Adrenal gland (tissue), 12 donors: Measurements from ENCODE around the gene JAZF1. TPM values are rescaled to one million over a fixed set of nuclear protein-coding genes. Genes with fewer than 3 reads are reported as not detected.

Experiments
- DNase-seq, 7 donors: peaks; one replicate each; pipeline ENCODE4 v3.0.0-alpha.2; 2019 to 2020
- H3K27ac ChIP-seq, 5 donors: fragments of 200-600 bp; sonication (generic) in 4 of 5; 1 replicate in 3 of 5; 2 replicates in 2 of 5; pipeline versions ENCODE4 v1.5.1 to v1.8.0; 2016 to 2020; ENCODE audit warnings: mild to moderate bottlenecking in 1 of 5
- H3K27me3 ChIP-seq: fragments of 200-600 bp; 2 replicates; pipeline ENCODE4 v1.8.0; 2021
- H3K36me3 ChIP-seq, 2 donors: fragments of 200-600 bp; replicated peaks in 1 of 2; 1 replicate in 1 of 2; 2 replicates in 1 of 2; pipeline versions ENCODE4 v1.5.1 to v1.8.0; 2018 to 2022
- H3K4me1 ChIP-seq, 2 donors: fragments of 200-600 bp; replicated peaks in 1 of 2; 1 replicate in 1 of 2; 2 replicates in 1 of 2; pipeline versions ENCODE4 v1.5.1 to v1.8.0; 2018 to 2021
- H3K4me3 ChIP-seq, 4 donors: fragments of 200-600 bp; sonication (generic) in 3 of 4; one replicate each; pipeline ENCODE4 v1.5.1; 2016 to 2018
- H3K9me3 ChIP-seq, 3 donors: fragments of 200-600 bp; sonication (generic) in 1 of 3; replicated peaks in 1 of 3; 1 replicate in 2 of 3; 2 replicates in 1 of 3; pipeline versions ENCODE4 v1.5.1 to v1.8.0; 2016 to 2021
- CTCF ChIP-seq, 6 experiments: fragments of 450-650 bp in 4 of 6; fragments of 200-600 bp in 2 of 6; sonication (generic) in 1 of 6; IDR thresholded peaks; 1 replicate in 5 of 6; 2 replicates in 1 of 6; pipeline versions ENCODE4 v1.5.1 to v1.8.0; 2016 to 2021; ENCODE audit warnings: antibody characterized with exemption in 6 of 6, mild to moderate bottlenecking in 2 of 6, moderate library complexity in 1 of 6
- POLR2A ChIP-seq, 2 donors: fragments of 450-650 bp; IDR thresholded peaks; one replicate each; pipeline ENCODE4 v1.6.1; 2017; ENCODE audit warnings: antibody characterized with exemption in 2 of 2, mild to moderate bottlenecking in 2 of 2, moderate library complexity in 1 of 2
- WGBS, 4 donors: extraction: QIAGEN DNeasy Blood & Tissue Kit in 2 of 4; methylation state at CpG; one replicate each; pipeline versions ENCODE4 v1.1.5 to v1.1.7; 2013 to 2017; 5-methylcytosine and 5-hydroxymethylcytosine counted together
- intact Hi-C, 2 donors: fragments of 100-400 bp; cut with DNase I; formaldehyde crosslinking; loops; one replicate each; pipeline versions ENCODE4 v1.14.1 to v1.15.0; 2022 to 2023
- polyA plus RNA-seq, 3 donors: library from polyadenylated mRNA; stranded (reverse); fragments of 200-250 nt in 2 of 3; fragments of 350-450 nt in 1 of 3; fragmentation: Illumina TruSeq in 1 of 3; extraction: RNeasy Lipid Tissue Mini Kit (QIAGEN cat#74804) in 1 of 3; gene quantifications; one replicate each; pipeline ENCODE4 v1.2.3, GENCODE V29; 2013 to 2014
- total RNA-seq, 9 donors: library from RNA; depleted of rRNA in 4 of 9; stranded (reverse); fragments of >200 nt in 4 of 9; fragments of 120-200 nt in 1 of 9; fragmentation: NEBNext Ultra II Directional in 1 of 9; extraction: Animal tissue kit (Norgen Biotek cat#: 25700) in 1 of 9; gene quantifications; one replicate each; pipeline versions ENCODE4 v1.1.0 to v1.2.4, GENCODE V29; 2013 to 2023
- donor health status: healthy with polysubstance abuse.
- donor health status: Bipolar disorder and iron deficiency.
- donor health status: DM: yes; HTN: yes; CAD: no.
- donor health status: DM: no; HTN: no; CAD: no.
- donor health status: DM: no; HTN: no; CAD: no.
- donor health status: DM: yes; HTN: yes; CAD: no.

The JAZF1 gene
- total and polyA plus RNA-seq, 12 donors = 18.5 to 192 (median 96.3) TPM

- Histone ChIP-seq H3K9me3 (no peaks in the 10 kb centered on the region), H3K27me3 (no peaks in the 10 kb centered on the region), H3K4me1 (peaks cover 2 to 22% of the 10 kb centered on the region in 2 donors), H3K36me3 (no peaks in the 10 kb centered on the region), H3K4me3 (no peak overlapping the region), H3K27ac (no peak overlapping the region)
- TF ChIP-seq POLR2A (IDR thresholded peaks at IDR 0.05) (no peak), CTCF (IDR thresholded peaks at IDR 0.05) (no peak)
- no peak for DNase-seq
- intact Hi-C loops = no loop called here
Observed at GRCh38 chr7:28064437-28064836, 116.2 kb downstream of the JAZF1 start.

- 49 to 65% (median 60%) methylated on average over 11 to 12 of the region's 12 CpGs for WGBS, 4 donors
- no peaks in the 10 kb centered on the region for H3K9me3 ChIP-seq
- H3K4me1 ChIP-seq = peaks cover 0 to 10% of the 10 kb centered on the region in 2 donors
- no peak overlapping the region for H3K4me3 ChIP-seq
- no peaks in the 10 kb centered on the region for H3K36me3 ChIP-seq
- TF ChIP-seq POLR2A (IDR thresholded peaks at IDR 0.05) (no peak), CTCF (IDR thresholded peaks at IDR 0.05) (peak; percentile 51 to 75 (median 70))
- peak; percentile 75 to 94 (median 85) for DNase-seq
- intact Hi-C loops = no loop called here
- H3K27ac ChIP-seq = no peak overlapping the region
- no peaks in the 10 kb centered on the region for H3K27me3 ChIP-seq
Observed at GRCh38 chr7:28062197-28062991, 118.2 kb downstream of the JAZF1 start.

- H3K36me3 ChIP-seq = no peaks in the 10 kb centered on the region
- intact Hi-C loops = no loop called here
- no peaks in the 10 kb centered on the region for H3K27me3 ChIP-seq
- H3K4me1 ChIP-seq = peaks cover 0 to 10% of the 10 kb centered on the region in 2 donors
- H3K4me3 ChIP-seq = no peak overlapping the region
- 67 to 79% (median 79%) methylated on average over 4 of the region's 4 CpGs for WGBS, 4 donors
- DNase-seq = no peak
- H3K27ac ChIP-seq = no peak overlapping the region
- TF ChIP-seq POLR2A (IDR thresholded peaks at IDR 0.05) (no peak), CTCF (IDR thresholded peaks at IDR 0.05) (no peak)
- no peaks in the 10 kb centered on the region for H3K9me3 ChIP-seq
Observed at GRCh38 chr7:28061824-28062196, 118.8 kb downstream of the JAZF1 start.

- Histone ChIP-seq H3K27ac (no peak overlapping the region), H3K4me3 (no peak overlapping the region), H3K4me1 (peaks cover 0 to 10% of the 10 kb centered on the region in 2 donors), H3K9me3 (no peaks in the 10 kb centered on the region), H3K27me3 (no peaks in the 10 kb centered on the region), H3K36me3 (no peaks in the 10 kb centered on the region)
- no peak for DNase-seq
- TF ChIP-seq POLR2A (IDR thresholded peaks at IDR 0.05) = no peak
- no peak for TF ChIP-seq CTCF (IDR thresholded peaks at IDR 0.05)
- 76 to 89% (median 80%) methylated on average over 1 of the region's 1 CpG for WGBS, 4 donors
- intact Hi-C loops = no loop called here
Observed at GRCh38 chr7:28060371-28060950, 120.1 kb downstream of the JAZF1 start.
